ENCODE measurements around the gene C1orf21. TPM values are rescaled to one million over a fixed set of nuclear protein-coding genes. Genes with fewer than 3 reads are reported as not detected.
A peak's percentile ranks its signal among the peaks of the same experiment; 100 is the strongest.

Gene C1orf21
- polyA plus RNA-seq, 3 donors: 0.23 to 1.1 (median 0.28) TPM

- intact Hi-C loops (cut with micrococcal nuclease): no loop called here
- peaks cover 9 to 10% of the 10 kb centered on the region in 2 donors for H3K4me1 ChIP-seq (ENCODE audit: control insufficient read depth in 1 of 2, insufficient read depth in 2 of 2, low read length in 2 of 2)
- no peak overlapping the region for H2AFZ ChIP-seq (ENCODE audit: insufficient read depth, low read depth, low read length, poor library complexity, severe bottlenecking)
- H3K9me3 ChIP-seq (replicated peaks in 1 of 2; ENCODE audit: control insufficient read depth in 1 of 2, insufficient read depth in 1 of 2, low read length in 2 of 2): peaks cover 0 to 6% of the 10 kb centered on the region in 2 donors
- H3K27me3 ChIP-seq (ENCODE audit: control insufficient read depth in 2 of 2, insufficient read depth in 2 of 2, low read length in 2 of 2): no peaks in the 10 kb centered on the region
- Mint-ChIP-seq H3K4me1 (peaks cover 10% of the 10 kb centered on the region), H3K9me3 (peaks cover 2 to 7% (median 4%) of the 10 kb centered on the region in 7 donors), H3K27ac (peak overlapping the region in 2 of 7 donors; percentile 2 to 63), H3K4me3 (no peak overlapping the region), H3K36me3 (peaks cover 0 to 6% of the 10 kb centered on the region in 2 donors), H3K27me3 (ENCODE audit: low read depth in 3 of 3) (peaks cover 0 to 4% (median 1%) of the 10 kb centered on the region in 3 donors)
- no peak overlapping the region for H3K4me2 ChIP-seq (replicated peaks; ENCODE audit: extremely low read depth, low read length, poor library complexity, severe bottlenecking)
- no peak overlapping the region for H3K27ac ChIP-seq (ENCODE audit: low read depth in 1 of 2, low read length in 2 of 2)
- no peak overlapping the region for H3K4me3 ChIP-seq (replicated peaks in 1 of 3; ENCODE audit: low read depth in 2 of 3, low read length in 3 of 3)
- WGBS (ENCODE audit: insufficient coverage): no CpG with 5 or more reads among the region's 2 CpGs
- H3K36me3 ChIP-seq (replicated peaks in 1 of 2; ENCODE audit: control insufficient read depth in 1 of 2, insufficient read depth in 2 of 2, low read length in 2 of 2): peaks cover 0 to 4% of the 10 kb centered on the region in 2 donors
- TF ChIP-seq CTCF (IDR thresholded peaks at IDR 0.05): no peak
- H3K9ac ChIP-seq (ENCODE audit: insufficient read depth, low read length, poor library complexity, severe bottlenecking): no peak overlapping the region
- DNase-seq: no peak
- H4K20me1 ChIP-seq (ENCODE audit: insufficient read depth, low read length): no peaks in the 10 kb centered on the region
- no peaks in the 10 kb centered on the region for H3K79me2 ChIP-seq (ENCODE audit: insufficient read depth, low read length)
Observed at GRCh38 chr1:184532199-184532598, 145.4 kb downstream of the C1orf21 start.

DNA sequence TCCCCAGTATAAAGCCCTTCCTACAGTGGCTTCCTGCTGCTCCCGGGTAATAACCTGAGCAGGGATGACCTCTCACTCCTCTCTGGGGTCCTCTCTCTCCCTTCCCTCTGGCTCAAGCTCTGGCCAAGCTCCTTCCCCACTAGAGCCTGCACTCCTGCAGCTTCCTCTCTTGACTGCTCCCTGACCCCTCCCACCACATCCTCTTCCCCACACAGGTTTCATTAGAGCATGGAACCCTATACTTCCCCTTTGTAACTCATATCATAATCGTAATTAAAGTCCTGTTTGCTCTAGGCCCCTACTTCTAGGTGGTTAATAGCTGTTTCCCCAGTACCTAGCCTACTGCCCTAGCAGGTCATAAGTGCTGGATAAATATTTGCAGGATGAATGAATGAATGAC lies 146.2 kb downstream of the C1orf21 start:
- Histone ChIP-seq H3K4me2 (replicated peaks; ENCODE audit: extremely low read depth, low read length, poor library complexity, severe bottlenecking) (no peak overlapping the region), H4K20me1 (ENCODE audit: insufficient read depth, low read length) (no peaks in the 10 kb centered on the region), H3K36me3 (replicated peaks in 1 of 2; ENCODE audit: control insufficient read depth in 1 of 2, insufficient read depth in 2 of 2, low read length in 2 of 2) (peaks cover 0 to 4% of the 10 kb centered on the region in 2 donors), H3K4me3 (replicated peaks in 1 of 3; ENCODE audit: low read depth in 2 of 3, low read length in 3 of 3) (no peak overlapping the region), H3K4me1 (ENCODE audit: control insufficient read depth in 1 of 2, insufficient read depth in 2 of 2, low read length in 2 of 2) (peaks cover 9 to 10% of the 10 kb centered on the region in 2 donors), H2AFZ (ENCODE audit: insufficient read depth, low read depth, low read length, poor library complexity, severe bottlenecking) (no peak overlapping the region), H3K27ac (ENCODE audit: low read depth in 1 of 2, low read length in 2 of 2) (no peak overlapping the region), H3K9me3 (replicated peaks in 1 of 2; ENCODE audit: control insufficient read depth in 1 of 2, insufficient read depth in 1 of 2, low read length in 2 of 2) (peaks cover 0 to 6% of the 10 kb centered on the region in 2 donors), H3K27me3 (ENCODE audit: control insufficient read depth in 2 of 2, insufficient read depth in 2 of 2, low read length in 2 of 2) (no peaks in the 10 kb centered on the region), H3K79me2 (ENCODE audit: insufficient read depth, low read length) (no peaks in the 10 kb centered on the region), H3K9ac (ENCODE audit: insufficient read depth, low read length, poor library complexity, severe bottlenecking) (no peak overlapping the region)
- Mint-ChIP-seq H3K36me3 (peaks cover 0 to 6% of the 10 kb centered on the region in 2 donors), H3K4me3 (no peak overlapping the region), H3K4me1 (peaks cover 10% of the 10 kb centered on the region), H3K9me3 (peaks cover 2 to 12% (median 6%) of the 10 kb centered on the region in 7 donors), H3K27me3 (ENCODE audit: low read depth in 3 of 3) (peaks cover 0 to 4% (median 1%) of the 10 kb centered on the region in 3 donors), H3K27ac (no peak overlapping the region)
- DNase-seq: peak; percentile 30 to 49 (median 47)
- TF ChIP-seq CTCF (IDR thresholded peaks at IDR 0.05): no peak
- intact Hi-C loops (cut with micrococcal nuclease): no loop called here
- 7% methylated on average over 1 of the region's 2 CpGs for WGBS (ENCODE audit: insufficient coverage)
